Amygdala (tissue), 56 donors: ENCODE data around the gene CLASRP.

Experiments used
- DNase-seq, 56 donors: peaks; one replicate each; lab custom pipeline; 2025; lab: John Stamatoyannopoulos, UW

Gene CLASRP

DNA sequence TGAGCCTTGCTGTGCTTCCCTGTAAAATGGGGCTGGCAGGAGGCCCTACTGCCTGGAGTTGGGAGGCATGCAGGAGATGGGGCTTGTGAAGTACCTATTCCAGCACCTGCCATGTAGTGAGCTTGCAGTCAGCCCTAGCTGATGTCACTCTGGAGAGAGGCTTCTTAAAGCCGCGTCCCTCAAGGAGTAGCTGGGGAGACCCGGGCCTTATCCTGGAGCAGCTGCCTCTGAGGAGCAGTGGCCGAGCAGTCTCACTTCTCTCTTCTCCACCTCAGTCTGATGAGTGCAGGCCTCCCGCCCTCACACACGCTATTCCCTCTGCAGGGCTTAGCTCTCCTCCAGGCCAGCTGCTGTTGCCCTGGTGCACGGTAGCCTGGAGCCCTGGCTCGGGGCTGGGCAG lies 18.0 kb downstream of the CLASRP start:
- DNase-seq = no peak

- DNase-seq = no peak
These were observed 18.6 kb downstream of the CLASRP start for GRCh38 chr19:45057444-45057843.

DNA sequence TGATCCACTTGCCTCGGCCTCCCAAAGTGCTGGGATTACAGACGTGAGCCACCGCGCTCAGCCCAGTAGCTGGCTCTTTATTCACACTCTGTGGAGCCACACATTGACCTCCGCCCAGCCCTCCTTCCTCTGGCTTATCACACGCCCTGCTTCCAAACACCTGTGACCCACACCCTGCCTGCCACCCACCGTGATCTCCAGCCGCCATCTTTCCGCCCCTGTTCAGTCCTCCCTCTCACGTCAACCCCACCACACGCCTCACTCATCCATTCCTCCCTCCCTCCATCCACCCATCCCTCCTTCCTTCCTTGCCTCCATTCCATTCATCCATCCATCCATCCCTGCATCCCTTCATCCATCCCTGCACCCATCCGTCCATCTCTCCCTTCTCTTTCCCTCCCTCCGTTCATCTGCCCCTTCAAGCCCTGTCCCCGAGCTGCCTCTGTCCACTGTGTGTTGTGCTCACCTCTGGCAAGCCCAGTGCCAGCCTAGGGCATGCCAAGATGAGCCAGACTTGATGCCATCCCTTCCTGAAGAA lies 19.8 kb downstream of the CLASRP start:
- DNase-seq = no peak

- peak in 53 of 56 donors; percentile 12 to 92 (median 58) for DNase-seq
These were observed 20.6 kb downstream of the CLASRP start for GRCh38 chr19:45059258-45059965.

DNA sequence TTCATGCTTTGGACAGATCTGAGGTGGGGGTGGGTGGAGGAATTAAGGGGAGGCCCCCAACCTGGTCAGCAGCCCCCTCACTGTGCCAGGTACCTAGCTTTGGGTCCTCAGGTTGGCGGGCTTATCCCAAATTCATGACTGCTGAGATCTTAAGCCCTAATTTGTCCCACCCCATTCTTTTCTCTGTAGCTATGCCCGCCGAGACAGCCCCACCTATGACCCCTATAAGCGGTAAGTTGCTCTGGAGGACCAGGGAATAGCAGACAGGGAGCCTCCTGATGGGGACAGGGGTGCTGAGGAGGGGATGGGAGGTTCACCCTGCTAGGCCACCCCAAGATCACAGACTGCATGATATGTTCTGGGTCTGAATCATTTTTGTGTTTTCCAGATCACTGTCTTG lies 23.1 kb downstream of the CLASRP start:
- no peak for DNase-seq

DNA sequence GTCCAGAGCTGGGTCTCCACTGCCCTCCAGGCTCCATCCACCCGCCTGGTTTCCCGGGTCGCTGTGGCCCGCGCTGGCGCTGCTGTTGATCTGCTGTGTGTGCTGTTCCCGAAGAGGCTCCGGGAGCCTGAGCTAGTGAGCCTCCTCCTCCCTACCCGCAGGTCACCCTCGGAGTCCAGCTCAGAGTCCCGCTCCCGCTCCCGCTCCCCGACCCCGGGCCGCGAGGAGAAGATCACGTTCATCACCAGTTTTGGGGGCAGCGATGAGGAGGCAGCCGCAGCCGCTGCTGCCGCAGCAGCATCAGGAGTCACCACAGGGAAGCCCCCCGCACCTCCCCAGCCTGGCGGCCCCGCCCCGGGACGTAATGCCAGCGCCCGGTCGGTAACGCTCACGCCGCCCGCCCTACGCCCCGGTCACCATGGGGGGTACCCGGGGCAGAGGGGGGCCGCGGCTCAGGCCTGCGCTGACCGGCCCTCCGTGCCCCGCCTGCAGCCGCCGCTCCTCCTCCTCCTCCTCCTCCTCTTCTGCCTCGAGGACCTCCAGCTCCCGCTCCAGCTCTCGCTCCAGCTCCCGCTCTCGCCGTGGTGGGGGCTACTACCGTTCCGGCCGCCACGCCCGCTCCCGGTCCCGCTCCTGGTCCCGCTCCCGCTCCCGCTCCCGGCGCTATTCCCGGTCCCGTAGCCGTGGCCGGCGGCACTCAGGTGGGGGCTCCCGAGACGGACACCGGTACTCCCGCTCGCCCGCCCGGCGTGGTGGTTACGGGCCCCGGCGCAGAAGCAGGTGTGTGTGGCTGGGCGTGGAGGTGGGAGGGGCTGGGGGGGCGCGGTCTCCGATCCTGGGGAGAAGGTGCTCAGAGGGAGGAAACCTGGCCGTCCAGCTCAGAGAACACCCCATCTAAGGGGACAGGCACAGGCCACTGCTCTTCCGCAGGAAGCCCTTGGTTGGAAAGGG lies 25.3 kb downstream of the CLASRP start:
- no peak for DNase-seq

DNA sequence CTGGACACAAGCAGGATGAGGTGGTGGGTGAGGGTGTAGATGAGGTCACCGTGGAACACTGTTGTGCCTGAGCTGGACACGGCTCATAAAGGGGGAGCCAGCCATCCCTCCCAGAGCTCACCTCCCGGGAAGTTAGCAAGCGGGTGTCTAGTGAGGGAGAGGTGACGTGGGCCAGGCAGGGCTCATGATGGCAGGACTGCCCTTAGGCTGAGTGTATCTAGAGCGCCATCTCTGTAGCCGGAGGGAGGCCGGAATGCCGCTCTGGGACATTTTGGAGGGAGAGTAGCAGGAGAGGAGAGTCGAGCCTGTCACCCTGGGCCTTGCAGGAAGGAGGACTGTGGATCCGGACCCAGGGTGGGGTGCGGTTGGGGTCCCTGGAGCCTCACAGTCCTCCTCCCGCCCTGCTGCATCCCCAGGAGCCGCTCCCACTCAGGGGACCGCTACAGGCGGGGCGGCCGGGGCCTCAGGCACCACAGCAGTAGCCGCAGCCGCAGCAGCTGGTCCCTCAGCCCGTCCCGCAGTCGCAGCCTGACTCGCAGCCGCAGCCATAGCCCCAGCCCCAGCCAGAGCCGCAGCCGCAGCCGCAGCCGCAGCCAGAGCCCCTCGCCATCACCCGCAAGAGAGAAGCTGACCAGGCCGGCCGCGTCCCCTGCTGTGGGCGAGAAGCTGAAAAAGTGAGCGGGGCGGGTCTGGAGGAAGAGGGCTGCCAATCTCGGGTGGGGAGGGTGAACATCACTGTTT lies 28.2 kb downstream of the CLASRP start:
- no peak for DNase-seq

DNA sequence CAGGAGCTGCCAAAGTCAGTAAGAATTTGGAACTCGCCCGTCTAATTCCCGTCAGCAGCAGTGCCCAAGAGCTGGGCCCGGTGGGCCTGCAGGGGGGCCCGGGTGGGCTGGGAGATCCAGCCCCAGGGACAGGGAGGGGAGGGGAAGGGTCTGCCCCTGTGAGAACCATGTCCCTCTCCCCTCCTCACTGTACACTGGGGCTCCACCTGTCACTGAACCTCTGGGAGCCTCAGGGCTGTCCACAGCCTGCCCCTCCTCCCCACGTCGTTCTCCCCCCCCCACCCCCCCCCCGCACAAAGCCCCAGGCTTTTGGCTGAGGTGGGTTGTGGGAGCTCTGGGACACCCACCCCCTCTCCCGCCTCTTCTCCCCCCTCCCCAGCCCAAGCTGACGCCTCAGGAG lies 29.2 kb downstream of the CLASRP start:
- no peak for DNase-seq

- DNase-seq = no peak
These were observed 30.2 kb downstream of the CLASRP start for GRCh38 chr19:45069056-45069455.

DNA sequence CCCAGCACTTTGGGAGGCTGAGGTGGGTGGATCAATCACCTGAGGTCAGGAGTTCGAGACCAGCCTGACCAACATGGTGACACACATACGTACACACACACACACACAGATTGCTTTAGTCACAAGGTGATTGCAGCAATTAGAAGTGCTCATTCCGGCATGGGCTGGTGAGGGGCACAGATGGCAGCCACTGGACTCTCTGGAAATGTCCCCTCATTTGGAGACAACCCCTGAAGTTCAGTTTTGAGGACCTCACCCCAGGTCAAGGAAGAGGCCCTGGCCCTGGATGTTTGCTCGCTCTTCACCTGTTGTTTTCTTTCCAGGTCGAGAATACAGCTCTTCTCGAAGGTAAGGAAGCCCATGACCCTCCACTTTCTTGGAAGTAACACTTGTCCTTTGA lies 31.4 kb downstream of the CLASRP start:
- DNase-seq = no peak

DNA sequence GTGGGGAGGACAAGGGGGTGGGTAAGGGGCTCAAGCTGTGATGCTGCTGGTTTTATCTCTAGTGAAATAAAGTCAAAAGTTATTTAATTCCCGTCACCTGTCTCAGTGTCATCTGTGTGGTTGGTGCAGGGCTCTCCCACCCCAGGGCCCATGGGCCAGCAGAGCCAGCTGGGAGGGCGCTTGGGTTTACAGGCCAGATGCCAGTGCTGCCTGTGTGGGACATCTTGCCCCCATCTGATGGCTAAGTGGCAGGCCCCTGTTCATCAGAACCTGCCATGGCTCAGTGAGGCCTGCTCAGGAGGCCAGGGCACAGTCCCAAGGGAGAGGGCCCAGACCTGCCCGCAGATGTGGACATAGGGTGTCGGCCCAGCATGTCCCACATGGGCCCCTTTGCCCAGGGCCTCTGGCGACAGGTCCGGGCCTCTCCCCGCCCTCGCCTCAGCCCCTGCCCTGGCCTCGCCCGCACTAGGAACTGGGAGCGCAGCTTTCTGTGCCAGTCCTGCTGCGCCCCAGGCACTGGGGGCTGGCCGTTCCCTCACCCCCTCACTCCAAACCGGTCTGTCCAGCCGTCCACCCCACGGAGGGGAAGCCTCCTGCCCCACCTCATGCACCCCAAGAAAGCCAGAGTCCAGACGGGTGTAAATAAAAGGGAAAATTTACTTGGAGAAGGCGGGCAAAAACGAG lies 32.2 kb downstream of the CLASRP start:
- DNase-seq = no peak

DNA sequence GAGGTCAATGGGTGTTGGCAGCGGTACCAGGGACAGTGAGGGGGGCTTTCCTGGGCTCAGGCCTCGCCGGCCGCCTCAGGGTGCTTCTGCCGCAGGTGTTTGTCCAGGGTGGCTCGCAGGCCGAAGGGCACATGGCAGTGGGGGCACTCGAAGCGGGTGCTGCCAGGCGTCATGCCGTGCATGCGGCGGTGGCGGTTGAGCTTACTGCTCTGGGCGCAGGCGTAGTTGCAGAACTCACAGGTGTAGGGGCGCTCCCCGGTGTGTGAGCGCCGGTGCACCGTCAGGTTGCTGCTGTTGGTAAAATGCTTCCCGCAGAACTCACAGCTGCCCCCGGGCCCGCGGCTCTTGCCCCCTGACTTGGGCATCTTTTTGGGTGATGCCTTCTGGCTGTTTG lies 32.7 kb downstream of the CLASRP start:
- no peak for DNase-seq

DNA sequence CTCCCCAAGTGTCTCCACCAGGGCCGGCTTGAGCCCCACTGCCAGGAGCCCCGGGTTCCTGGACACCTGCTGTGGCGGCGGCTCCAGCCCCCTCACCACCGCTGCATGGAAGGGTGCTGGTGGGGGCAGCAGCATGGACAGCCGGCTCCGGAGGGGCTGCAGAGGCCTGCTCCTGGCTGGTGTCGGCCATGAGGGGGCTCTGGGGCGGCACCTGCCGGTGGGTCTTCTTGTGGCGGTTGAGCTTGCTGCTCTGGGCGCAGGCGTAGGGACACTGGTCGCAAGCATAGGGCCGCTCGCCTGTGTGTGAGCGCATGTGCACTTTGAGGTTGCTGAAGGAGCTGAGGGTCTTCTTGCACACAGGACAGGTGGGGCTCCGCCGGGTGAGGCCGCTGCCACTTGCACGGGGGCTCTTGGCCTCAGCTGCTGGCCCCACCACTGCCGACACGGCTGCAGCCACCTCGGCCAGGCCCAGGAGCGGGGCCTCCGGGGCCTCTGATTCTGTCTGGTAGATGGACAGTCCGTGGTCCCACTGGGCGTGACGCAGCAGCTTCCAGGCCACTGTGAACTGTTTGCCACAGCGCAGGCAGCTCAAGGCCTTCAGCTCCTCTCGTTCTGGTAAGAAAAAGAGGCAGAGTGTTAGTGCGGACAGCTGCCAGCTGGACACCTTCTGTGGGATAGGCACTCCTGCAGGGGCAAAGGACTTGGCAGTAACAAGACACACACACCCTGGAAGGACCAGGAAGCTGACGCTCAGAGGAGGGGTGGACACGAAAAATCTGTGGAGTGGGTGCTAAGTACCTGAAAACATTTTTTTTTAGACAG lies 33.3 kb downstream of the CLASRP start:
- DNase-seq = peak in 3 of 56 donors; percentile 19 to 46 (median 26)

DNA sequence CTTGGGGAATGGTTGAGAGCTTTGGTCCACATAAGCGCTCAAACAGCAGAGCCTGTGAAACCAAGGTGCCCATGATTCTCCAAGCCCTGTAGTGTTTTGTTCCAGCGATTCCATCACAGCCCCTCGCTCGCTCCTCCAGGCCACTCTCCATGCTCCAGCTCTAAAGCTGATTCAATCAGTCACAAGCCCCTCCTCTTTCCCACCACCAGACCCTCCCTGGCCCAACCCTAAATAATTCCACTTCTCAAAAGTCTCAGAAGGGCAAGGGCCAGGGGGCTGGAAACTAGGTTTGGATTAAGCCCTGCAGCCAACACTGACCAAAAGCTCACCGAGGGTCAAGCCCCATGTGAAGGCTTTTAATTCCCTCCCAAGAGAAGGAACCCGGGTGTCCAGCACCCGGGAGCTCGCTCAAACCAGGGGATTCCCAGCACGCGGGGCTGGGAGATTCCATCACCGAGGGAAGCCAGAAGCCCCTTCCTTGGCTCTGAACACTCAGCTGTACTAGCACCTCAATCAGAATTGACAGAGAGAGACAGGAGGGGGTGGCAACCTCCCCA lies 36.0 kb downstream of the CLASRP start:
- no peak for DNase-seq

GRCh38 chr19:45075301-45076028 lies 36.6 kb downstream of the CLASRP start:
- DNase-seq = peak in 28 of 56 donors; percentile 14 to 54 (median 28)

- DNase-seq = peak in 12 of 56 donors; percentile 7 to 46 (median 20)
These were observed 37.4 kb downstream of the CLASRP start, which contains the start of gene ZNF296 for GRCh38 chr19:45076029-45076850. ZNF296 (minus strand) TSS chr19:45076478; CDS start chr19:45076373, 105 bp downstream.
